IMR-90 (cell line): ENCODE measurements around the gene PPP1R2.

Source experiments
- BHLHE40 ChIP-seq: fragments of 150-350 bp; IDR thresholded peaks from 2 replicates; pipeline ENCODE4 v1.6.1; 2016; ENCODE audit warnings: mild to moderate bottlenecking, low read depth, low read length
- CEBPB ChIP-seq: IDR thresholded peaks from 2 replicates; pipeline ENCODE4 v1.6.1; 2012; ENCODE audit warnings: low read depth, low read length, improper control_type of control experiment
- CHD1 ChIP-seq: IDR thresholded peaks from 2 replicates; pipeline ENCODE4 v1.6.1; 2012; ENCODE audit warnings: low read depth, low read length, improper control_type of control experiment
- CTCF ChIP-seq: conservative IDR thresholded peaks from 2 replicates; pipeline ENCODE4 v1.5.1; 2012; ENCODE audit warnings: mild to moderate bottlenecking, low read depth, low read length, improper control_type of control experiment
- ELK1 ChIP-seq: fragments of 150-350 bp; IDR thresholded peaks from 2 replicates; pipeline ENCODE4 v1.6.1; 2016; ENCODE audit warnings: low read depth, mild to moderate bottlenecking, low read length, moderate library complexity, borderline replicate concordance
- FOS ChIP-seq: fragments of 150-350 bp; IDR thresholded peaks from 2 replicates; pipeline ENCODE4 v1.6.1; 2016; ENCODE audit warnings: low read depth, low read length
- MAFK ChIP-seq: IDR thresholded peaks from 2 replicates; pipeline ENCODE4 v1.6.1; 2012; ENCODE audit warnings: low read depth, low read length, improper control_type of control experiment
- MAZ ChIP-seq: IDR thresholded peaks from 2 replicates; pipeline ENCODE4 v1.6.1; 2012; ENCODE audit warnings: low read depth, mild to moderate bottlenecking, low read length, improper control_type of control experiment, moderate library complexity, borderline replicate concordance
- POLR2A ChIP-seq: IDR thresholded peaks from 2 replicates; pipeline ENCODE4 v1.6.1; 2012; ENCODE audit warnings: mild to moderate bottlenecking, low read depth, low read length
- RAD21 ChIP-seq: IDR thresholded peaks from 2 replicates; pipeline ENCODE4 v1.6.1; 2012; ENCODE audit warnings: low read length, improper control_type of control experiment
- RCOR1 ChIP-seq: IDR thresholded peaks from 2 replicates; pipeline ENCODE4 v1.6.1; 2012; ENCODE audit warnings: mild to moderate bottlenecking, low read length, improper control_type of control experiment; ENCODE audit not compliant: insufficient replicate concordance
- RFX5 ChIP-seq: IDR thresholded peaks from 2 replicates; pipeline ENCODE4 v1.8.0; 2012; ENCODE audit warnings: low read depth, mild to moderate bottlenecking, low read length, moderate library complexity
- SMC3 ChIP-seq: fragments of 150-350 bp; IDR thresholded peaks from 2 replicates; pipeline ENCODE4 v1.6.1; 2016; ENCODE audit warnings: low read depth, mild to moderate bottlenecking, antibody characterized with exemption, low read length, moderate library complexity
- USF2 ChIP-seq: fragments of 150-350 bp; IDR thresholded peaks from 2 replicates; pipeline ENCODE4 v1.6.1; 2017; ENCODE audit warnings: mild to moderate bottlenecking, antibody characterized with exemption, low read length, low read depth

- TF ChIP-seq CTCF = no peak
- TF ChIP-seq POLR2A = no peak
- TF ChIP-seq CEBPB = no peak
- TF ChIP-seq CHD1 = no peak
- no peak for TF ChIP-seq RFX5
- TF ChIP-seq RCOR1 = no peak
- TF ChIP-seq SMC3 = no peak
- no peak for TF ChIP-seq FOS
- no peak for TF ChIP-seq MAZ
- no peak for TF ChIP-seq ELK1
- TF ChIP-seq USF2 = no peak
- no peak for TF ChIP-seq RAD21
- TF ChIP-seq MAFK = no peak
- TF ChIP-seq BHLHE40 = no peak
Measured at GRCh38 chr3:195587824-195588223, 44.7 kb upstream of the PPP1R2 start.
